GM18873 (cell line): ENCODE results near the gene WDCP.
"Not testable (repeated sequence)": the region's sequence is repeated elsewhere in the genome, so short reads cannot be mapped to it uniquely, and the experiment has no call there.

Experiments used
- ATAC-seq: cut with Tn5 transposase; IDR thresholded peaks from one replicate; pipeline ENCODE4 v1.9.1; 2021; ENCODE audit warnings: mild to moderate bottlenecking, moderate library complexity, moderate number of reproducible peaks; ENCODE audit not compliant: unreplicated experiment, low FRiP score

Gene WDCP

GRCh38 chr2:24065341-24065740 lies 18.1 kb upstream of the WDCP start:
- ATAC-seq, result no peak

DNA sequence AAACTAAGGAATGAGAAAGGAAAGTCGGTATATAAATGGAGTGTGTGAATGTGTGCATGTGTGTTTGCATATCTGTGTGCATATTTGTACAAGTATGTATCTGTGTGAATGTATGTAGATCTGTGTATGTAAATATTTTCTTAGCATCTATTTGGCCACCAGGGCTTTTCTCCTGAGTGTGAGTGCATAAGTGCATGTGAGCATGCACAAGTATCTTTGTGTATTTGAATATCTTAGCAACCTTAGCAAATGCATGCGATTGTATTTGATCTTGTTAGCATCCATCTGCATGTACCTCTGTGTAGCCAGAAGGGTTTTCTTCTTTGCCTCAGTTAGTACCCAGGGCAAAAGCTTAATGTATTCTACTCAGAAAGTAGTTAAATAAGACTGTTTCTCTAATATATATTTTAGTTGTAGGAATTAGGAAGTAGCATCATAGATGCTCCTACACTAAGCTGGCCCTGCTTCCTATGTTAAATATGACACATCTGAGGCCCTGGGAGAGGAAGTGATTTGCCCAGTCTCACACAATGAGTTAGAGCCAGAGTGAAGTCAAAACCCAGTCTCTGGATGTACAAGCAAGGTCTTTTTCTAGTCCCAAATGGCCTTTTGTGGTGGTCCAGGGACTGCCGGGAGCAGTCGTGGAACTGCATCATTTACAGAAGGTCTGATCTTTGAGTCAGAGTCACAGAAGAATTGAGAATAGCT lies 11.5 kb upstream of the WDCP start:
- no peak for ATAC-seq

GRCh38 chr2:24055750-24056149 lies 8.6 kb upstream of the WDCP start:
- no peak for ATAC-seq

- no peak for ATAC-seq
These were observed 7.3 kb upstream of the WDCP start for GRCh38 chr2:24054366-24055010.

DNA sequence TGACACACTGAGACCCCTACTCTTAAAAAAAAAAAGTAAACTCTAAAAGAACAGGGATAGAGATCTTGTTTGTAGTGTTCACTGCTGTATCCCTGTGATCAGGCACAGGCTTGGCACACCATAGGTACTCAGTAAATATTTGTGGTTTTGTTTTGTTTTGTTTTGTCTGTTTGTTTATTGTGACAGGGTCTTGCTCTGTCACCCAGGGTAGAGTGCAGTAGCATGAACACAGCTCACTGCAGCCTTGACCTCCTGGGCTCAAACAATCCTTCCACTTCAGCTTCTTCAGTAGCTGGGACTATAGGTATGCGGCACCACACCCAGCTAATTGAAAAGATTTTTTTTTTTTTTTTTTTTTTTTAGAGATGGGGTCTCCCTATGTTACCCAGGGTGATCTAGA lies 5.8 kb upstream of the WDCP start:
- no peak for ATAC-seq

DNA sequence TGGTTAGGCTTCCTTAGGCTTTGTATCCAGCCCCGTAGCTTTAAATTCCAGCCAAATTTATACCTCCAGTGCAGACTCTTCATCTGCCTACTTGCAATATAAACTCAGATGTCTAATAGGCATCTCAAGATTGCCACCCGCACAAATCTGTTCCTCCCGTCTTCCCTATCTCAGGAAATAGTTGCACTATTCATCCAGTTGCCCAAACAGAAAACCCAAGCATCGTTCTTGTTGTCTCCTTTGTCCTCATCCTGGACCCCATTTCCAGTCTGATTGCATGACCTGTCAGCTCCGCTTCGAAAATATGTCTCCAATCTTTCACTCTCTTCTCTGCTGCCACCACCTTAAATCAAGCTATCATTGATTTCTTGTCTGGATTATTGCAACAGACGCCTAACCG lies 4.6 kb upstream of the WDCP start:
- no peak for ATAC-seq

DNA sequence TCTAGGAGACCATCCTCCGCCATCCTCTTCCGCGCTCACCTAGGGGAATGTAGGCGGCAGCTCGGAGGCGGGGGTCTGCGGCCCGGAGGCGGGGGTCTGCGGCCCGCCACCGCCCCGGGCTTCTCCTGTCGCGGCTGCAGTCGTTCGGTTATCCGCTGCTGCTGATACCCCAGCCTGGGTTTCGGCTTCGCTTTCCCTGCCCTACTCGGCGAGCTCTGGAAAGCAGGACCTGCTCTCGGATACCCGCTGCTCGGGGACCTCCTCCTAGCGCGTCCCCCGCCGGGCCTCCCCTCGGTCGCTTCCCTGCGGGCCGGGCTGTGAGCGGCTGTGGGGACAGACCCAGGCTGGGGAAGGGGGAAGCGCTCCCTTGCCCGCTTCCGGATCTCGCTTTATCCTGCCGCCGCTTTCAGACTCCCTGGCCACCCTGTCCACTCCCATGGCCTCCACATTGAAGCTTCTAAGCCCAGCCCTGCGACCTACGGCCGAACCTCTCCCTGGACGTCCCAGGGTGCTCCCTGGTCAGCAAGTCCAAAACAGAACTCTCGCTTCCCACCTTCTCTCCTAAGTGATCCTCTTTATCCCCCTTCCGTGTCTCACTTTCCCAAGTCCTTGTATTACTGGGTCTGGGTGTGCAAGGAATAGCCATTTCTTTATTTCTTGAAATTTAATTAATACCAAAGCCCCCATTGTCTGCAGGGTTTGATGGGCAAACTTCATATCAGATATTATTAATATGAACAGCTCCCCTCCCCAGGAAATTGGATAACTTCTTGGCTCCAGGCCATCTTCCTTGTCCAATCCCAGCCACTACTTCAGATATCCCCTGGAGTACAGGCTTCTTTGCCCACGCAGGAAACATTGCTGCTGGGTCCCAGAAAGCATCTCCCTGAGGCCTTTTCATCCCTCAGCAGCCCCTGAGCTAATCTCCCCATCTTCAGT lies 3.1 kb upstream of the WDCP start:
- no peak for ATAC-seq

GRCh38 chr2:24049485-24050021 lies 2.4 kb upstream of the WDCP start, which contains the start of gene FKBP1B:
Gene FKBP1B (plus strand): TSS chr2:24049741. CDS start chr2:24049850, 109 bp downstream.
- ATAC-seq, result no peak

- ATAC-seq, result no peak
These were observed 1.7 kb upstream of the WDCP start for GRCh38 chr2:24048769-24049484.

DNA sequence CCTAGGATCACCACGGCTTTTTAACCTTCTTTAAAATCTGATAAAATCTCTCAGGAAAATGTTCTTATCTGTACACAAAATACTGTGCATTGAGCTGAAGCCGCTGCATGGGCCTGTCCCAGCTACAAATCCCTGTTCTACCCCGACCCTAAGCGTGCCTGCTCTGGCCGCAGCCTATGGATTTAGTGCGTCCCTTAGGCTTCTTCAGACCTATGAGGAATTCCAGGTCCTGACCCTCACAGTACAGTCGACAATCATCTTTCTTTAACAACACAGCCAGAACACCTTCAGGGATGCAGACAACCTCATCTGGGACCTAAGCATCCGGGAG lies 477 bp upstream of the WDCP start:
- no peak for ATAC-seq

DNA sequence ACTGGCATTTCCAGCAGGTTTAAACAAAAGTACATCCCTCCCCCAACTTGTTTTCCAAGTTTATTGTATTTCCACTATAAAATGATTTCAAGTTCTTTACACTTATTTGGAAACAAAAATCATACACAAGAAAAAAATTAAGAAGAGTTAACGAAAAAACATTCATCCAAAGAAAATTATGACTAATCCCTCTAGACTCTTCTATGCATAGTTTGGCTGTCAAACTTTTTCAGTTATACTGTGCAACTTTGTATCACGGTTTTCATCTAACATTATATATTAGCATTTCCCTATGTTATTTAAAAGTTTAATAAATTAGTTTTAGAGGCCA lies 627 bp downstream of the WDCP start:
- ATAC-seq, result no peak

DNA sequence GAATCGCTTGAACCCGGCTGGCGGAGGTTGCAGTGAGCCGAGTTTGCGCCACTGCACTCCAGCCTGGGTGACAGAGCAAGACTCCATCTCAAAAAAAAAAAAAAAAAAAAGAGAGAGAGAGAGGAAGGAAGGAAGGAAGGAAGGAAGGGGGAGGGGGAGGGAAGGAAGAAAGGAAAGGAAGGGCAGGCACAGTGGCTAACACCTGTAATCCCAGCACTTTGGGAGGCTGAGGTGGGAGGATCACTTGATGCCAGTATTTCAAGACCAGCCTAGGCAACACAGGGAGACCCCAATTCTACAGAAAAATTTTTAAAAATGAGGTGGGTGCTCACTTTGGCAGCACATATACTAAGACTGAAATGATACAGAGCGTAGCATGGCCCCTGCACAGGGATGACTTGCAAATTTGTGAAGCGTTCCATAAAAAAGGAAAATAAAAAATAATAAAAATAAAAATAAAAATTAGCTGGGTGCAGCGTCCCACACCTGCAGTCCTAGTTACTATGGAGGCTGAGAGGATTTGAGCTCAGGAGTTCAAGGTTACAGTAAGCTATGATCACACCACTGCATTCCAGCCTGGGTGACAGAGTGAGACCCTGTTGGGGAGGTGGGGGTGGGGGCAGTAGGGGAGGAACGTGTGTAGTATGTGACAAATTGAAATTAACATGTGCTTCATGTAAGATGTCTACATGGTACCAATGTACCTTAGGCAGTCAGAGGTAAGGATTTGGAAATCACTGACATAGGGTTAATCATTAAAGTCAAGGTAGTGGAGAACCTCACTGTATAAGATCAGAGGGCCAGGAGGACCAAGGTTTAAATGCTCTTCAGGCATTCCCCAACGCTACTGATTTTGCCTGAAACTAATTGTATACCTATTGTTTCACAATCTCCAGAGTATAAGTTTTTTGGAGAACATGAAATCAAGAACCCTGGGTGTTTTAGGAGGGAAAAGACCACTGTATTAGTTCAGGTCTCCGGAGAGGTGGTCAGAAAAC lies 1.4 kb downstream of the WDCP start:
- no peak for ATAC-seq

DNA sequence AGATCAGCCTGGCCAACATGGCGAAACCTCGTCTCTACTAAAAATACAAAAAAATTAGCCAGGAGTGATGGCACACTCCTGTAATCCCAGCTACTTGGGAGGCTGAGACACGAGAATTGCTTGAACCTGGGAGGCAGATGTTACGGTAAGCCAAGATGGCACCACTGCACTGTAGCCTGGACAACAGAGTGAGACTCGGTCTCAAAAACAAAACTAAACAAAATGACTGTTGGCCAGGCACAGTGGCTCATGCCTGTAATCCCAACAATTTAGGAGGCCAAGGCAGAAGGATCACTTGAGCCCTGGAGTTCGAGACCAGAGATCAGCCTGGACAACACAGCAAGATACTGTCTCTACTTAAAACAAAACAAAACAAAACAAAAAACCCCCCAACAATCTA lies 4.1 kb downstream of the WDCP start:
- ATAC-seq, result not testable (repeated sequence)

GRCh38 chr2:24040511-24040910 lies 6.7 kb downstream of the WDCP start:
- ATAC-seq, result no peak

GRCh38 chr2:24038786-24039499 lies 8.2 kb downstream of the WDCP start:
- no peak for ATAC-seq

- no peak for ATAC-seq
These were observed 21.0 kb downstream of the WDCP start for GRCh38 chr2:24026233-24026632.

GRCh38 chr2:24024996-24025663 lies 22.1 kb downstream of the WDCP start:
- no peak for ATAC-seq

GRCh38 chr2:24024018-24024417 lies 23.2 kb downstream of the WDCP start:
- no peak for ATAC-seq
